Heart right ventricle (tissue), 16 donors: ENCODE measurements around the gene NEO1. TPM values are rescaled to one million over a fixed set of nuclear protein-coding genes. Genes with fewer than 3 reads are reported as not detected.
"Not testable (repeated sequence)": the region's sequence is repeated elsewhere in the genome, so short reads cannot be mapped to it uniquely, and the experiment has no call there.

ENCODE experiments used
- ATAC-seq, 8 donors: fragments of 200-7000 bp; cut with Tn5 transposase; one replicate each; pipeline ENCODE4 v1.9.1; 2020; ENCODE audit warnings: mild to moderate bottlenecking in 8 of 8, moderate library complexity in 8 of 8, moderate number of reproducible peaks in 1 of 8
- DNase-seq, 2 donors: peaks; one replicate each; pipeline ENCODE4 v3.0.0-alpha.2; 2020
- H3K27ac ChIP-seq, 10 donors: fragments of 200-600 bp; sonication (generic) in 2 of 10; one replicate each; pipeline versions ENCODE4 v1.5.0 to v1.8.0; 2020 to 2022; ENCODE audit warnings: mild to moderate bottlenecking in 3 of 10
- H3K27me3 ChIP-seq, 7 donors: fragments of 200-600 bp; one replicate each; pipeline ENCODE4 v1.8.0; 2021 to 2022; ENCODE audit warnings: mild to moderate bottlenecking in 2 of 7
- H3K36me3 ChIP-seq, 9 donors: fragments of 200-600 bp; sonication (generic) in 1 of 9; one replicate each; pipeline versions ENCODE4 v1.5.0 to v1.8.0; 2020 to 2022; ENCODE audit warnings: mild to moderate bottlenecking in 2 of 9
- H3K4me1 ChIP-seq, 9 donors: fragments of 200-600 bp; sonication (generic) in 1 of 9; one replicate each; pipeline versions ENCODE4 v1.5.0 to v1.8.0; 2020 to 2022; ENCODE audit warnings: mild to moderate bottlenecking in 4 of 9
- H3K4me3 ChIP-seq, 10 donors: fragments of 200-600 bp; sonication (generic) in 2 of 10; one replicate each; pipeline versions ENCODE4 v1.5.0 to v1.8.0; 2020 to 2022; ENCODE audit warnings: mild to moderate bottlenecking in 7 of 10, moderate library complexity in 2 of 10
- H3K9me3 ChIP-seq, 11 donors: fragments of 200-600 bp in 10 of 11; sonication (generic) in 2 of 11; one replicate each; pipeline versions ENCODE4 v1.5.0 to v1.8.0; 2013 to 2022; ENCODE audit warnings: mild to moderate bottlenecking in 2 of 11, control low read depth in 1 of 11, moderate library complexity in 1 of 11
- CTCF ChIP-seq, 9 donors: fragments of 200-600 bp; sonication (generic) in 2 of 9; IDR thresholded peaks; one replicate each; pipeline versions ENCODE4 v1.5.0 to v1.8.0; 2021 to 2022; ENCODE audit warnings: antibody characterized with exemption in 9 of 9, mild to moderate bottlenecking in 5 of 9, moderate library complexity in 1 of 9
- WGBS, 2 donors: extraction: QIAGEN DNeasy Blood & Tissue Kit; methylation state at CpG; one replicate each; pipeline ENCODE4 v1.1.7; 2013; ENCODE audit warnings: inconsistent platforms in 1 of 2; 5-methylcytosine and 5-hydroxymethylcytosine counted together
- intact Hi-C, 10 donors: fragments of 100-400 bp; cut with DNase I; formaldehyde crosslinking; loops; one replicate each; pipeline versions ENCODE4 v1.11.1 to v1.14.2; 2022
- polyA plus RNA-seq, 2 donors: library from polyadenylated mRNA; stranded (reverse); fragments of 200-250 nt; gene quantifications; one replicate each; pipeline ENCODE4 v1.2.3, GENCODE V29; 2013
- total RNA-seq, 10 donors: library from RNA; stranded (reverse); fragmentation: NEBNext Ultra II Directional in 3 of 10; extraction: Animal tissue kit (Norgen Biotek cat#: 25700) in 3 of 10; gene quantifications; one replicate each; pipeline versions ENCODE4 v1.2.1 to v1.2.4, GENCODE V29; 2021 to 2023
- donor health status: Arrhythmogenic right ventricular cardiomyopathy.
- donor health status: ischemic (EF 13 %, LVEDD 7.1; RV severe dilation, severe dysfunction).
- donor health status: healthy with polysubstance abuse.
- donor health status: DM: no; HTN: yes; CAD: no.
- donor health status: DM: no; HTN: no; CAD: no.
- donor health status: ischemic (EF 25% LVEDD 6.9; RV normal size, moderate dysfunction).
- donor health status: ischemic (EF 25% LVEDD 5.7; RV mildly dilated, moderate dysfunction).
- donor health status: healthy.
- donor health status: DM: yes; HTN: yes; CAD: no.
- donor health status: Ischemic cardiomyopathy.
- donor health status: ischemic (EF 35%, LVEDD 5.7; RV mildly dilated, moderate dysfunction).
- donor health status: nonischemic (EF 11% LVEDD 7.7; RV severe dilation, severe dysfunction).
- donor health status: DM: yes; HTN: yes; CAD: no.
- donor health status: PGD.
- donor health status: ischemic (EF 29% LVEDD 5.4; RV normal size, mild dysfunction).
- donor health status: nonischemic (EF 23%, LVEDD 6.1; RV moderate dilation, normal function).

The NEO1 gene
- total and polyA plus RNA-seq, 12 donors, result 3.4 to 16.9 (median 11.6) TPM

- DNase-seq, result no peak
- intact Hi-C loops, result loop anchor here in 1 of 10 donors (10.0 kb wide), 1 partner anchor 341 kb away; the partner anchor contains the start of gene NPTN
- Histone ChIP-seq H3K4me3 (no peak overlapping the region), H3K27ac (no peak overlapping the region), H3K27me3 (no peaks in the 10 kb centered on the region), H3K36me3 (peaks cover 0 to 75% (median 5%) of the 10 kb centered on the region in 9 donors), H3K4me1 (peaks cover 0 to 15% (median 0%) of the 10 kb centered on the region in 9 donors), H3K9me3 (no peaks in the 10 kb centered on the region)
- 88% methylated on average over 4 of the region's 4 CpGs for WGBS, 2 donors
- no peak for ATAC-seq
- TF ChIP-seq CTCF (IDR thresholded peaks at IDR 0.05), result no peak
These were observed 241.5 kb downstream of the NEO1 start for GRCh38 chr15:73293773-73294172.

- DNase-seq, result no peak
- H3K4me1 ChIP-seq, result peaks cover 0 to 18% (median 0%) of the 10 kb centered on the region in 9 donors
- intact Hi-C loops, result loop anchor here in 1 of 10 donors (10.0 kb wide), 1 partner anchor 339 kb away; the partner anchor contains the start of gene NPTN
- H3K4me3 ChIP-seq, result no peak overlapping the region
- peak overlapping the region in 1 of 10 donors; percentile 44 for H3K27ac ChIP-seq
- 72 to 75% methylated on average over 6 of the region's 6 CpGs for WGBS, 2 donors
- peaks cover 0 to 75% (median 5%) of the 10 kb centered on the region in 9 donors for H3K36me3 ChIP-seq
- no peak for TF ChIP-seq CTCF (IDR thresholded peaks at IDR 0.05)
- ATAC-seq, result peak in 1 of 8 donors; percentile 29
- H3K27me3 ChIP-seq, result no peaks in the 10 kb centered on the region
- no peaks in the 10 kb centered on the region for H3K9me3 ChIP-seq
These were observed 243.5 kb downstream of the NEO1 start for GRCh38 chr15:73295630-73296286.

DNA sequence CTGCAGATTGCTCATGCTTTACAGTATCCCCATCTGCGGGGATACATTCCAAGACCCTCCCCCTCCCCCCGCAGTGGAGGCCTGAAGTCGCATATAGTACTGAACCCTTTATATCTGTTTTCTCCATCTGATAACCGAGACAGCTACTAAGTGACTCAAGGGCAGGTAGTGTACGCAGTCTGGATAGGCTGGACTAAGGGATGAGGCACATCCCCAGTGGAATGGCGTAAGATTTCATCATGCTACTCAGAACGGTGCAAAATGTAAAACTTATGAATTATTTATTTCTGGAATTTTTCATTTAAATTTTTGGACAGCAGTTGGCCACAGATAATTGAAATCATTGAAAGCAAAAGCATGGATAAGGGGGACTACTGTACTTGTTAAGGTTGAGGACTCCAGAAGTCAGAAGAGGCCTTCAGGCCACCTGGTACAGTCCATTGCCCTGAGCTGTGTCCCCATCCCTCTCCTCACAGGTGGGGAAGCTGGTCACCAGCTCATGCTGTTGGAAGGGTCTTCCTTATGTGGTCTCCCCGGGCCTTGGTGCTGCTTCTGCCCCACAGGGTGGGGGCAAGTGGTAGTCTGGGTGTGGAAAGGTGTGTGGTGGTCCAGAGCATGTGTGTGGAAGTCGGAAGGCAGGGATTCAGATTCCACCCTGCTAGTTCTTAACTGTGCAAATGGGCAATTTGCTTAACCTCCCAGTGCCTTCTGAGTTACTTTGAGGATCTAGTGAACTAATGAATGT, 244.5 kb downstream of the NEO1 start:
- Histone ChIP-seq H3K36me3 (peaks cover 0 to 75% (median 5%) of the 10 kb centered on the region in 9 donors), H3K27me3 (no peaks in the 10 kb centered on the region), H3K4me1 (peaks cover 0 to 18% (median 0%) of the 10 kb centered on the region in 9 donors), H3K27ac (peak overlapping the region in 1 of 10 donors; percentile 44), H3K4me3 (no peak overlapping the region), H3K9me3 (no peaks in the 10 kb centered on the region)
- no peak for TF ChIP-seq CTCF (IDR thresholded peaks at IDR 0.05)
- ATAC-seq, result no peak
- intact Hi-C loops, result loop anchor here in 1 of 10 donors (10.0 kb wide), 1 partner anchor 338 kb away; the partner anchor contains the start of gene NPTN
- 88 to 91% methylated on average over 9 of the region's 9 CpGs for WGBS, 2 donors
- no peak for DNase-seq

- intact Hi-C loops, result loop anchor here in 1 of 10 donors (10.0 kb wide), 1 partner anchor 336 kb away; the partner anchor contains the start of gene NPTN
- ATAC-seq (no peak), DNase-seq (no peak)
- Histone ChIP-seq H3K4me3 (no peak overlapping the region), H3K27me3 (no peaks in the 10 kb centered on the region), H3K27ac (no peak overlapping the region), H3K4me1 (peaks cover 0 to 28% (median 0%) of the 10 kb centered on the region in 9 donors), H3K36me3 (peaks cover 0 to 84% (median 4%) of the 10 kb centered on the region in 9 donors), H3K9me3 (no peaks in the 10 kb centered on the region)
- no peak for TF ChIP-seq CTCF (IDR thresholded peaks at IDR 0.05)
- WGBS, 2 donors, result 81 to 85% methylated on average over 7 of the region's 7 CpGs
These were observed 246.4 kb downstream of the NEO1 start for GRCh38 chr15:73298522-73299245.

DNA sequence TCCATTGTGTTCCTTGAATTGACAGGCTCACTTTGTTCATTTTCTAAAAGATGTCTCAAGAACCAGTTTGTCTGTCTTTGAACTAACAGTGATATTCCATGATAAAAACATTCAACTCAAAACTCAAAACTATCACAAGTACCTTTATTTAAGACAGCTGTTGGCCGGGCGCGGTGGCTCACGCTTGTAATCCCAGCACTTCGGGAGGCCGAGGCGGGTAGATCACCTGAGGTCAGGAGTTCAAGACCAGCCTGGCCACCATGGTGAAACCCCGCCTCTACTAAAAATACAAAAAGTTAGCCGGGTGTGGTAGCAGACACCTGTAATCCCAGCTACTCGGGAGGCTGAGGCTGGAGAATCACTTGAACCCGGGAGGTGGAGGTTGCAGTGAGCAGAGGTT, 248.0 kb downstream of the NEO1 start:
- intact Hi-C loops, result loop anchor here in 6 of 10 donors (10.0 kb wide), 5 partner anchors 245 to 405 kb away; partner anchors contain the start of gene NPTN (in 2 of the 6)
- H3K9me3 ChIP-seq, H3K27me3 ChIP-seq, DNase-seq, ATAC-seq, H3K27ac ChIP-seq, H3K4me3 ChIP-seq: not testable (repeated sequence)
- H3K4me1 ChIP-seq, result peaks cover 0 to 32% (median 0%) of the 10 kb centered on the region in 9 donors
- peaks cover 0 to 84% (median 4%) of the 10 kb centered on the region in 9 donors for H3K36me3 ChIP-seq
- 90% methylated on average over 11 of the region's 11 CpGs for WGBS, 2 donors
